HG03378 (cell line): ENCODE results near the gene PARG.
"Not testable (repeated sequence)": the region's sequence is repeated elsewhere in the genome, so short reads cannot be mapped to it uniquely, and the experiment has no call there.

Source experiments
- ATAC-seq: cut with Tn5 transposase; IDR thresholded peaks from one replicate; pipeline ENCODE4 v1.9.1; 2021; ENCODE audit warnings: mild to moderate bottlenecking, moderate library complexity; ENCODE audit not compliant: unreplicated experiment

PARG gene

DNA sequence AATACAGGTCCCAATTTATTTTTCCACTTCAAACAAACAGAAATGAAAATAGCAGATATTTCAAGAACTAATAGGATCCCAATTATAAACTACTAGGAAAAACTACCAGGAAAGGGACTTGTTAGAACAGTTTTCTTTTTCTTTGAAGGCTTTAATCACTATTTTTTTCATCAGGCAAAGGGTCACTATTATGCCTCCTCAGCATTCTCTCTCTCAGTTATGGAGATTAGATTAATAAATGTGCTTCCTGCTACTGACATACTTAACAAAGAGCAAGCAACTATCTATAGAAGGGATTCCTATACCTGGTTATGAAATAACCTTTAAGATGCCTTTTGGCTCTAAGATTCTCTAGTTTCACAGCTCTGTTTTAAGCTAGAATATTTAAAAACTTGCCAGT, 108.7 kb downstream of the PARG start:
- no peak for ATAC-seq

DNA sequence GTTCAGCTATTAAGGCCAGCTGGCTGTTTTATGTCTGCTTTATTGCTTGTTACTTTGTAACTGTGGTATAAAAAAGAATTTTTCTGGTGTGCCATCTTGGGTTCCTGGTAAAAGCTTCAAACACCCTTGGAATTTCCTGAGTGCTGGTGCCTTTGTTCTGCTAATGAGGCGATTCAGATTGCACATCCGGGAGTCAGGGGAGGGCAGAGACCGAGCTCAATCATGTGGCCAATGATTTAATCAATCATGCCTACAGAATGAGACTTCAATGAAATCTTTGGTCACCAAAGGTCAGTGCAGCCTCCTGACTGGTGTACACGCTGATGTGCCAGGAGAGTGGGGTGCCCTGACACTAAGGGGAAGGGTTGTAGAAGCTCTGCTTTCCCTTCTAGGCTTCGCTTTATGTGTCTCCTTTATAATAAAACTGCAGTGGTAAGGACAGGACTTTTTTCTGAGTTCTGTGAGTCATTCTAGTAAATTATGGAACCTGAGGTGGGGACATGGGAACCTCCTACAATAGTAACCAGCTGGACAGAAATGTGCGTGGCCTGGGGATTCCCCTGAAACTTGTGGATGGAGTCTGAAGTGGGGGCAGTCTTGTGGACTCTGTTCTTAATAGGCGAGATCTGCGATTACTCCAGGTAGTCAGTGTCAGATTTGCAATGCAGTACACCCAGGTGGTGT, 110.3 kb downstream of the PARG start:
- ATAC-seq: no peak

DNA sequence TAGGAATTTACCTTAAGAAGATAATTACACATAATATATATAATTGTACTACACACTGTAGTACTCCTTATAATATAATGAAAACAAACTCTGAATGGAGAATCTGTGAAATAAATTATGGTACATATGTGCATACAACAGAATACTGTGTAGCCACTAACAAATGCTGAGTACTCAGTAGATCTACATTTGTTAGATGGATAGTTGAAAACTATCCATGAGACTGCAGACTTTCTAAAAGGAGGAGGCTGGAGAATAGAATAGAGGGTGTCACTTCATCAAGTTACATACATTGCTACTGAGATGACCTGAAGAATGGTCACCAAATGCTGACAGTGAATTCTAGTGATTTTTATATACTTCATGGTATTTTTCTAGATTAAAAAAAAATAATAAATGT, 111.0 kb downstream of the PARG start:
- ATAC-seq: no peak

DNA sequence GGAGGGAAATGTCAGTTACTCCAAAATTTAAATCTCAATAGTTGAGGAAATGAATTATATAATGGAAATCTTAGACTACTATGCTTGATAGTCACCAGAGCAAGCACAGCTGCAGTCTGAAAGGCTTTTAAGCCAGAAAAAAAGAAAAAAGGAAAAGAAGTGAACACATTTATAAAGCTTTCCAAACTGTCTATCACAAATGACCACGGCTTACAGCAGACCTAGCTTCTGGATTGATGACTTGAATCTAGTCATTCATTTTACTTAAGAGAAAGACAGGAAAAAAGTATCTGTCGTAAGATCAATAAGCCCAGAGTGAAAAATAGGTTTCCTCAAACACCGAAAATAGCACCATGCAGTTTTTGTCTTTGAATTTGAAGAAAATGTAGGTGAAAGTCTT, 111.8 kb downstream of the PARG start:
- ATAC-seq: no peak

GRCh38 chr10:49827297-49827696, 114.5 kb downstream of the PARG start:
- peak; percentile 60 for ATAC-seq

DNA sequence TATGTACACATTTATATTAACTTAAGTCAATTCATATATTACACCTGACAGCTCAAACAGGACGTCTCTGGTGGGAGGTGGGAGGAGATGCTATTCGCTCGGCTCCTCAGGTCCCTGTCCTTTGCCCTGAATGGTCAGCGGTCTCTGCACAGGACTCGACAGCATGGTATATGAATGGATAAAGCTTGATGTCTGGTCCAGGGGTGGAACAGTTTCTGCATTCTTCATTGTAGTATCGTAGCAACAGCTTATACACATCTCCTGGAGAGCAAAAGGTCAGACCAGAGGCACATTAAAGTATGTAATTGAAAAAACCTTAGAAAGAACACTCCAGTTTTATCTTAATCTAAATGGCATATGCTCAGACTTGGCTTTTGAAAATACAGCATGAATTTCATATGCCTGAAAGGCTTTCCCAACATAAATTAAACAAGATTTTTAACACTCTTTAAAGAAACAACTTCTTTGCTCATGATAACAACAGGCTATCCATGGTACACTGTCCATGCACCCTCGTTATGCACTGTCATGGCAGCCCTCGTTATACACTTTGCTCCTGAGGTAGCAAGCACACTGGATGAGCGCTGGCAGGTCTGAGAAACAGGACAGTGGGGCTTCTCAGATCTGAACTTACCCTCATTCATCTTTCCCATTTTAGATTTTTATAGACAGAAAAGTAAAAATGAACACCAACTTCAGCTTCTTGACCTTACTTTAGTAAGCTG, 122.4 kb downstream of the PARG start:
- no peak for ATAC-seq

GRCh38 chr10:49817845-49818244, 124.0 kb downstream of the PARG start:
- no peak for ATAC-seq

DNA sequence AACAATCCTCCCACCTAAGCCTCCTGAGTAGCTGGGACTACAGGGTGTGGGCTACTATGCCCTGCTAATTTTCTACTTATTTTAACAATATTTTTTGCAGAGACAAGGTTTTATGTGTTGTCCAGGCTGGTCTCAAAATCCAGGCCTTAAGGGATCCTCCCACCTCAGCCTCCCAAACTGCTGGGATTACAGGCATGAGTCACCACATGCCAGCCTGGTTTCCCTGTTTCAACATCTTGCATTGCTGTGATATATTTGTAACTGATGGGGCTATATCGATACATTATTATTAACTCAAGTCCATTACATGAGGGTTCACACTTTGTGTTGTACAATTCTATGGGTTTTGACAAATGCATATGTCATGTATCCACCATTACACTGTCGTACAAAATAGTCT, 137.8 kb downstream of the PARG start:
- no peak for ATAC-seq

- ATAC-seq: no peak
These were observed 143.6 kb downstream of the PARG start for GRCh38 chr10:49798275-49798674.

- ATAC-seq: no peak
These were observed 150.7 kb downstream of the PARG start for GRCh38 chr10:49791100-49791499.

GRCh38 chr10:49784681-49785080, 157.1 kb downstream of the PARG start:
- ATAC-seq: no peak

DNA sequence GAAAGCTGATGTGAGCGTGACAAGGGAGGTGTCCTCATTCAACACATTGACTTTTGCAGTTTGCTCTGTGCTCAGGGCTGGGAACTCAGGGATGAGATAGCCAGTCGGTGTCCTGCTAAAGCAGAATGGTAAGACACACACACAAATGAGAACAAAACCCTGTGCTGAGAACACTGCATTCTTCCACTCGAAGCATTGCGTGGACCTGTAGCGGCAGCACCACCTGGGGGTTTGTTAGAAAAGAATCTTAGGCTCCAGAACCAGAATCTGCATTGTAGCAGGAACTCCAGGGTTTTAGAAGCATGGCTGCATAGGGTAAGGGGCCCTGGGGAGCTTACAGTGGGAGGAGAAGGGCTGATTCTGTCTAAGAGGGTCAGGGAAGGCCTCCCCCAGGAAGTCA, 158.2 kb downstream of the PARG start:
- no peak for ATAC-seq

GRCh38 chr10:49781247-49781646, 160.6 kb downstream of the PARG start:
- no peak for ATAC-seq

GRCh38 chr10:49778197-49778596, 163.6 kb downstream of the PARG start:
- ATAC-seq: no peak

DNA sequence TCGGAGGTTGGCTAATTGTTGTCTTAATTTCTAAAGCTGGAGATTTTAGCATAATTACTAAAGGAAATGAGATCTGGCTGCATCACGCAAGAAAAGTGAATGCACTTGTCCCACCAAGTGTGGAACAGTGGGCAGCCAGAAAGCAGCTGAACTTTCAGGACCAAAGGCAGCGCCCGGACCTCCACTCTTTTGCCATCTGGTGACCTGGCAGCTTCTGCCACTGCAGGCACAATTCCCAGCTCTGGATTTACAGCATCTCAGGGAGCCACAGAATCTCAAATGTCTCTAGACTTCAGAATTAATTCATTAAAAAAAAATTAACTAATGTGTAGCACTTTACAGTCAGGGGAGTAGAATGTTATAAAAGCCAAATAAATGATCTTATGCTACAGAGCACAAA, 165.0 kb downstream of the PARG start:
- ATAC-seq: no peak

DNA sequence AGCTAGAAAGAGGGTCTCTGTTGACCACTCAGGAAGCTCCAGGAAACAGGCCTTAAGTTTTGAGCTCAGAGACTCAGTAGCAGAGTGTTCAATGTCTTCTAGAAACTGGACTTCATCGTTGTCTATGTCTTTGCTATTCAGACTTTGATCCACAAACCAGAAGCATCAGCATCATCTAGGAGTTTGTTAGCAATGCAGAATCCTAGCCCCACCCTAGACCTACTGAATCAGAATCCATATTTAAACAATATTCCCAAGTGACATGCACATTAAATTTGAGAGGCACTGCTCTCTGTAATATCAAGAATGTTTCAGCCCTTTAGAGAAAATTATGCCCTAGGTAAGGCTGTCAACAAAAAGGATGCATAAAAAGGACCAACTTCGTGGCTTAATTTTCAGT, 166.8 kb downstream of the PARG start:
- no peak for ATAC-seq

- ATAC-seq: not testable (repeated sequence)
These were observed 168.9 kb downstream of the PARG start for GRCh38 chr10:49772944-49773343.

DNA sequence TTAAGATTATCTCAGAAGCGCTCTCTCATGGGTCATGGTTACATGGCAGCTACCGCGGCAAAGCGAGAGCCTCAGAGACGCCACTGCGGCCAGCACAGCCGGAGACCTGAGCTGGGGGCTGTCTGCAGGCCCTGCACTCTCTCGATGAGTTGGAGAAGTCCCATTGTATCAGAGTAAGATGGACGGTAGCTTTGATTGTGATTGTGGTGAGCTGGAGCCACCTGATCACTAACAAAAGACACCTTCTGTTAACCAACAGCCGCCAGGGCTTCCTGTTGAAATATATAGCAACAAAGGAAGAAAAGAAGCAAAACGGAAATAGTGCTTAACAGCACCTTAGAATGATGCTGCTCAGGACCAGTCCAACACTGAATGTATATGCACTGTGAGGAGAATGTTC, 170.8 kb downstream of the PARG start:
- not testable (repeated sequence) for ATAC-seq

GRCh38 chr10:49769692-49770091, 172.1 kb downstream of the PARG start:
- no peak for ATAC-seq

DNA sequence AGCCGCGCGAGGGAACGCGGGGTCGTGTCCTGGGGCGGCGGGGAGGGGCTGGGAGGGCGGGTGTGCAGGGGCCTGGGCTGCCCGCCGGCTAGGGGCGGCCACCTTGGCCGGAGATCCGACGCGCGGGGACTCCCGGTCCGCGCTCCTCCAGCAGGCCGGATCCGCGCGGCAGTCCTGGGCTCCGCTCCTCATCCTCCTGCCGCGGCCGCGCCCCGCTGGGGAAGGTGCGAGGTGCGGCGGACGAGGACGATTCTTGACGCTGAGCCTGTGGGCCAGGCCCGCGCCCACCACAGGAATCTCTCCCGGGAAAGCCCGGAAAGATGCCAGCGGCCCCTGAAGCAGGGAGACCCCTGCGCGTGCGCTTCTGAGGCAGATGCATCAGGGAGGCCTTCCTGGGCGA, 173.1 kb downstream of the PARG start:
- no peak for ATAC-seq

- ATAC-seq: no peak
These were observed 173.5 kb downstream of the PARG start for GRCh38 chr10:49768329-49768728.
